ENCODE data around the gene CCER1. TPM values are rescaled to one million over a fixed set of nuclear protein-coding genes. Genes with fewer than 3 reads are reported as not detected.

The CCER1 gene
- total RNA-seq, 2 donors from 2014 or later: not detected

DNA sequence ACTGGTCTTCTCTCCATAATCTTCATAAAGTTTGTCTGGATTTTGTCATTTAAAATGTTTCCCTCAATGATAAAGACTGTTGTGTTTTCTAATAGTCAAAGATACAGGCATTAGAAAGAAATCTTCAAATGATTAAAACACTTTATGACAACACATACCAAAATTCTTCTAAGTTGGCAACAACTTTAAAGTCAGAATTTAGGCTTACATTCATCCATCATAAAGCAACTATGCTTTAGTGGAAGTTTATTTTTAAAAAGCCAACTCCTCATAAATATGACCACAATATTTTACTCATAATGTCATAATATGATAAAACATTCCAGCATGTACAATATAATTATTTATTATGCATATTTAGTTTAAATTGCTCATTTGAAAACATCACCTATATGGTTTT lies 17.2 kb upstream of the CCER1 start:
- no peak overlapping the region for H3K27ac Mint-ChIP-seq
- TF ChIP-seq, protein P1, sequence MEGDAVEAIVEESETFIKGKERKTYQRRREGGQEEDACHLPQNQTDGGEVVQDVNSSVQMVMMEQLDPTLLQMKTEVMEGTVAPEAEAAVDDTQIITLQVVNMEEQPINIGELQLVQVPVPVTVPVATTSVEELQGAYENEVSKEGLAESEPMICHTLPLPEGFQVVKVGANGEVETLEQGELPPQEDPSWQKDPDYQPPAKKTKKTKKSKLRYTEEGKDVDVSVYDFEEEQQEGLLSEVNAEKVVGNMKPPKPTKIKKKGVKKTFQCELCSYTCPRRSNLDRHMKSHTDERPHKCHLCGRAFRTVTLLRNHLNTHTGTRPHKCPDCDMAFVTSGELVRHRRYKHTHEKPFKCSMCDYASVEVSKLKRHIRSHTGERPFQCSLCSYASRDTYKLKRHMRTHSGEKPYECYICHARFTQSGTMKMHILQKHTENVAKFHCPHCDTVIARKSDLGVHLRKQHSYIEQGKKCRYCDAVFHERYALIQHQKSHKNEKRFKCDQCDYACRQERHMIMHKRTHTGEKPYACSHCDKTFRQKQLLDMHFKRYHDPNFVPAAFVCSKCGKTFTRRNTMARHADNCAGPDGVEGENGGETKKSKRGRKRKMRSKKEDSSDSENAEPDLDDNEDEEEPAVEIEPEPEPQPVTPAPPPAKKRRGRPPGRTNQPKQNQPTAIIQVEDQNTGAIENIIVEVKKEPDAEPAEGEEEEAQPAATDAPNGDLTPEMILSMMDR (conservative IDR thresholded peaks at IDR 0.05): no peak
- DNase-seq: no peak
- no peaks in the 10 kb centered on the region for H3K9me3 Mint-ChIP-seq
- H3K4me1 Mint-ChIP-seq: peaks cover 7% of the 10 kb centered on the region
- H3K9ac ChIP-seq (ENCODE audit: extremely low read depth, low read length, poor library complexity, severe bottlenecking): no peak overlapping the region
- no peaks in the 10 kb centered on the region for H3K4me1 ChIP-seq (ENCODE audit: control insufficient read depth, insufficient read depth, low read length)
- no peak overlapping the region for H3K27ac ChIP-seq (ENCODE audit: low read depth, low read length)
- H3K36me3 ChIP-seq (ENCODE audit: control insufficient read depth, insufficient read depth, low read length): no peaks in the 10 kb centered on the region
- H3K9me3 ChIP-seq (ENCODE audit: control insufficient read depth, low read length): no peaks in the 10 kb centered on the region
- no peaks in the 10 kb centered on the region for H3K27me3 ChIP-seq (ENCODE audit: control insufficient read depth, insufficient read depth, low read length, poor library complexity, severe bottlenecking)
- H3K4me3 Mint-ChIP-seq: no peak overlapping the region
- H3K4me3 ChIP-seq (ENCODE audit: low read length): no peak overlapping the region
- no peaks in the 10 kb centered on the region for H3K36me3 Mint-ChIP-seq (ENCODE audit: low read depth)
- H3K27me3 Mint-ChIP-seq (ENCODE audit: insufficient read depth): no peaks in the 10 kb centered on the region

- H3K4me3 ChIP-seq (ENCODE audit: low read length): no peak overlapping the region
- TF ChIP-seq, protein P1 (conservative IDR thresholded peaks at IDR 0.05): no peak
- no peaks in the 10 kb centered on the region for H3K27me3 ChIP-seq (ENCODE audit: control insufficient read depth, insufficient read depth, low read length, poor library complexity, severe bottlenecking)
- H3K4me1 ChIP-seq (ENCODE audit: control insufficient read depth, insufficient read depth, low read length): no peaks in the 10 kb centered on the region
- Mint-ChIP-seq H3K27me3 (ENCODE audit: insufficient read depth) (no peaks in the 10 kb centered on the region), H3K36me3 (ENCODE audit: low read depth) (no peaks in the 10 kb centered on the region), H3K27ac (no peak overlapping the region), H3K9me3 (no peaks in the 10 kb centered on the region), H3K4me3 (no peak overlapping the region), H3K4me1 (peaks cover 7% of the 10 kb centered on the region)
- H3K36me3 ChIP-seq (ENCODE audit: control insufficient read depth, insufficient read depth, low read length): no peaks in the 10 kb centered on the region
- H3K9me3 ChIP-seq (ENCODE audit: control insufficient read depth, low read length): no peaks in the 10 kb centered on the region
- H3K9ac ChIP-seq (ENCODE audit: extremely low read depth, low read length, poor library complexity, severe bottlenecking): no peak overlapping the region
- no peak overlapping the region for H3K27ac ChIP-seq (ENCODE audit: low read depth, low read length)
- no peak for DNase-seq
These were observed 15.9 kb upstream of the CCER1 start for GRCh38 chr12:90970911-90971310.

GRCh38 chr12:90970471-90970870 lies 15.5 kb upstream of the CCER1 start:
- H3K9me3 Mint-ChIP-seq: no peaks in the 10 kb centered on the region
- TF ChIP-seq, protein P1 (conservative IDR thresholded peaks at IDR 0.05): no peak
- peaks cover 7% of the 10 kb centered on the region for H3K4me1 Mint-ChIP-seq
- H3K4me3 Mint-ChIP-seq: no peak overlapping the region
- no peaks in the 10 kb centered on the region for H3K36me3 ChIP-seq (ENCODE audit: control insufficient read depth, insufficient read depth, low read length)
- no peak for DNase-seq
- H3K27ac ChIP-seq (ENCODE audit: low read depth, low read length): no peak overlapping the region
- H3K4me3 ChIP-seq (ENCODE audit: low read length): no peak overlapping the region
- no peaks in the 10 kb centered on the region for H3K36me3 Mint-ChIP-seq (ENCODE audit: low read depth)
- no peak overlapping the region for H3K9ac ChIP-seq (ENCODE audit: extremely low read depth, low read length, poor library complexity, severe bottlenecking)
- H3K9me3 ChIP-seq (ENCODE audit: control insufficient read depth, low read length): no peaks in the 10 kb centered on the region
- H3K27me3 Mint-ChIP-seq (ENCODE audit: insufficient read depth): no peaks in the 10 kb centered on the region
- H3K27me3 ChIP-seq (ENCODE audit: control insufficient read depth, insufficient read depth, low read length, poor library complexity, severe bottlenecking): no peaks in the 10 kb centered on the region
- no peaks in the 10 kb centered on the region for H3K4me1 ChIP-seq (ENCODE audit: control insufficient read depth, insufficient read depth, low read length)
- H3K27ac Mint-ChIP-seq: no peak overlapping the region

Data from endodermal cell (in vitro differentiated cells).